HG02870 (cell line): ENCODE data around the gene PRSS38.

ENCODE experiments used
- ATAC-seq: cut with Tn5 transposase; IDR thresholded peaks from one replicate; pipeline ENCODE4 v1.9.1; 2021; ENCODE audit warnings: mild to moderate bottlenecking, moderate library complexity; ENCODE audit not compliant: unreplicated experiment

The PRSS38 gene

GRCh38 chr1:227893949-227894721 lies 78.7 kb downstream of the PRSS38 start:
- no peak for ATAC-seq

GRCh38 chr1:227894831-227895451 lies 79.5 kb downstream of the PRSS38 start:
- ATAC-seq: no peak
